ENCODE results near the gene SHISA7. TPM values are rescaled to one million over a fixed set of nuclear protein-coding genes. Genes with fewer than 3 reads are reported as not detected.

SHISA7 gene
- total and polyA plus RNA-seq, 7 donors = 0.04 to 0.41 (median 0.32) TPM; not detected in 3

GRCh38 chr19:55461259-55461973 lies 18.3 kb upstream of the SHISA7 start, which contains the start of gene ISOC2:
ISOC2 (minus strand) TSS chr19:55461642; CDS start chr19:55456486, 5,156 bp downstream.
- Histone ChIP-seq H3K4me3 (peak within 1 kb of the TSS; percentile 61 to 93 (median 86)), H3K27ac (peak within 1 kb of the TSS; percentile 93 to 98 (median 96)), H3K9me3 (no peaks in the 10 kb centered on the region), H3K36me3 (peaks cover 0 to 2% (median 0%) of the 10 kb centered on the region in 4 donors), H3K27me3 (no peaks in the 10 kb centered on the region), H3K4me1 (peaks cover 0 to 34% (median 24%) of the 10 kb centered on the region in 4 donors)
- intact Hi-C loops (cut with DNase I) = loop anchor here (1.0 to 2.0 kb wide), 2 partner anchors 53 to 181 kb away; partner anchors contain the start of gene HSPBP1
- WGBS, 2 donors = 0 to 1% methylated on average over 54 of the region's 54 CpGs
- TF ChIP-seq POLR2AphosphoS5 (IDR thresholded peaks at IDR 0.05) (peak; percentile 83 to 89 (median 86)), EP300 (IDR thresholded peaks at IDR 0.05) (no peak), POLR2A (IDR thresholded peaks at IDR 0.05) (peak; percentile 77 to 78), CTCF (IDR thresholded peaks at IDR 0.05) (no peak)
- peak; percentile 100 for DNase-seq

- peak overlapping the region; percentile 93 to 98 (median 96) for H3K27ac ChIP-seq
- H3K4me3 ChIP-seq = peak overlapping the region; percentile 61 to 93 (median 86)
- H3K9me3 ChIP-seq = no peaks in the 10 kb centered on the region
- no peaks in the 10 kb centered on the region for H3K27me3 ChIP-seq
- TF ChIP-seq POLR2A (IDR thresholded peaks at IDR 0.05) (no peak), POLR2AphosphoS5 (IDR thresholded peaks at IDR 0.05) (peak in 1 of 4 donors; percentile 21)
- peaks cover 0 to 34% (median 24%) of the 10 kb centered on the region in 4 donors for H3K4me1 ChIP-seq
- 6 to 23% methylated on average over 24 of the region's 24 CpGs for WGBS, 2 donors
- peak; percentile 96 for DNase-seq
- H3K36me3 ChIP-seq = peaks cover 0 to 9% (median 0%) of the 10 kb centered on the region in 4 donors
- intact Hi-C loops (cut with DNase I) = loop anchor here (1.0 to 2.0 kb wide), 2 partner anchors 52 to 180 kb away; partner anchors contain the start of gene HSPBP1
Observed at GRCh38 chr19:55460670-55461258, 17.7 kb upstream of the SHISA7 start.

GRCh38 chr19:55459950-55460657 lies 17.0 kb upstream of the SHISA7 start:
- Histone ChIP-seq H3K27ac (peak overlapping the region; percentile 93 to 98 (median 96)), H3K36me3 (peaks cover 0 to 15% (median 0%) of the 10 kb centered on the region in 4 donors), H3K9me3 (no peaks in the 10 kb centered on the region), H3K4me1 (peaks cover 0 to 34% (median 24%) of the 10 kb centered on the region in 4 donors), H3K27me3 (no peaks in the 10 kb centered on the region), H3K4me3 (peak overlapping the region; percentile 61 to 93 (median 86))
- intact Hi-C loops (cut with DNase I) = loop anchor here (2.0 kb wide), 1 partner anchor 51 kb away; no protein-coding TSS in a partner anchor
- 25 to 51% methylated on average over 16 of the region's 16 CpGs for WGBS, 2 donors
- no peak for DNase-seq
- TF ChIP-seq POLR2A (IDR thresholded peaks at IDR 0.05) (no peak), POLR2AphosphoS5 (IDR thresholded peaks at IDR 0.05) (no peak), CTCF (IDR thresholded peaks at IDR 0.05) (no peak), EP300 (IDR thresholded peaks at IDR 0.05) (no peak)

GRCh38 chr19:55459551-55459949 lies 16.4 kb upstream of the SHISA7 start:
- Histone ChIP-seq H3K4me3 (peak overlapping the region in 1 of 4 donors; percentile 81), H3K27me3 (no peaks in the 10 kb centered on the region), H3K9me3 (no peaks in the 10 kb centered on the region), H3K27ac (peak overlapping the region; percentile 93 to 98 (median 96)), H3K4me1 (peaks cover 0 to 34% (median 24%) of the 10 kb centered on the region in 4 donors), H3K36me3 (peaks cover 0 to 19% (median 0%) of the 10 kb centered on the region in 4 donors)
- intact Hi-C loops (cut with DNase I) = no loop called here
- WGBS, 2 donors = 74 to 77% methylated on average over 8 of the region's 8 CpGs
- DNase-seq = peak; percentile 70
- TF ChIP-seq CTCF (IDR thresholded peaks at IDR 0.05) = no peak
- TF ChIP-seq POLR2AphosphoS5 (IDR thresholded peaks at IDR 0.05) = no peak
- TF ChIP-seq POLR2A (IDR thresholded peaks at IDR 0.05) = no peak
- no peak for TF ChIP-seq EP300 (IDR thresholded peaks at IDR 0.05)
